ENCODE measurements around the gene P2RX1. TPM values are rescaled to one million over a fixed set of nuclear protein-coding genes. Genes with fewer than 3 reads are reported as not detected.

P2RX1 gene
- total and polyA plus RNA-seq, 2 experiments from 2014 or later, result 0.31 to 2.2 TPM

DNA sequence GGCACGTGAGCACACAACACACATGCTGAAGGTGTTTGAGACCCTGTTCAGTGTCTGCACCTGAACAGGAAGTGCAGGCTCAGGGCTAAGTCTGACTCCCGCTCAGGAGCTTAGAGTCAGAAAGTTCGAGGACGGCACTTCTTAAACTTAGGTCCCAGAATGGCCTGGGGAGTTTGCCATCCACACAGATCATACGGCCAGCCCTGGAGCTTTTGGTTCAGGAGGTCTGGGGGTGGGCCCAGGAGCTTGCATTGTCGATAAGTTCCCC is 19.4 kb downstream of the P2RX1 start:
- H3K36me3 Mint-ChIP-seq (ENCODE audit: low read depth), result no peaks in the 10 kb centered on the region; the same call in 2 of the 3 replicates
- H3K4me1 Mint-ChIP-seq, result peaks cover 12% of the 10 kb centered on the region
- no peak overlapping the region for H3K4me3 Mint-ChIP-seq
- peaks cover 16% of the 10 kb centered on the region for H3K27me3 Mint-ChIP-seq (ENCODE audit: insufficient read depth, low read depth, poor library complexity)
- H3K4me3 ChIP-seq, result no peak overlapping the region
- no peaks in the 10 kb centered on the region for H3K27me3 ChIP-seq (ENCODE audit: insufficient read depth)
- peaks cover 6% of the 10 kb centered on the region for H3K4me1 ChIP-seq (ENCODE audit: insufficient read depth)
- H3K27ac Mint-ChIP-seq, result no peak overlapping the region
- DNase-seq (ENCODE audit: low spot score) (no peak), ATAC-seq (no peak)
- H4K20me1 ChIP-seq (replicated peaks; ENCODE audit: insufficient read depth), result no peaks in the 10 kb centered on the region
- H3K27ac ChIP-seq (ENCODE audit: low read depth), result no peak overlapping the region
- no peaks in the 10 kb centered on the region for H3K79me2 ChIP-seq (replicated peaks; ENCODE audit: insufficient read depth)
- peaks cover 3% of the 10 kb centered on the region; the same call in 1 of the 3 replicates for H3K9me3 Mint-ChIP-seq
- TF ChIP-seq NANOG (IDR thresholded peaks at IDR 0.05; ENCODE audit: borderline replicate concordance) (no peak), JUNB (IDR thresholded peaks at IDR 0.05; ENCODE audit: unreplicated experiment) (no peak), STAT1 (IDR thresholded peaks at IDR 0.05; ENCODE audit: unreplicated experiment) (no peak), POLR2AphosphoS5 (IDR thresholded peaks at IDR 0.05; ENCODE audit: low read depth) (no peak)
- H3F3A ChIP-seq (replicated peaks; ENCODE audit: low read depth), result peaks cover 6% of the 10 kb centered on the region; the same call in 1 of the 2 replicates
- H3K36me3 ChIP-seq (ENCODE audit: insufficient read depth), result no peaks in the 10 kb centered on the region
- H3K4me2 ChIP-seq, result no peak overlapping the region
- no peak overlapping the region for H2AFZ ChIP-seq
- H3K9me2 ChIP-seq (ENCODE audit: insufficient read depth), result no peaks in the 10 kb centered on the region

DNA sequence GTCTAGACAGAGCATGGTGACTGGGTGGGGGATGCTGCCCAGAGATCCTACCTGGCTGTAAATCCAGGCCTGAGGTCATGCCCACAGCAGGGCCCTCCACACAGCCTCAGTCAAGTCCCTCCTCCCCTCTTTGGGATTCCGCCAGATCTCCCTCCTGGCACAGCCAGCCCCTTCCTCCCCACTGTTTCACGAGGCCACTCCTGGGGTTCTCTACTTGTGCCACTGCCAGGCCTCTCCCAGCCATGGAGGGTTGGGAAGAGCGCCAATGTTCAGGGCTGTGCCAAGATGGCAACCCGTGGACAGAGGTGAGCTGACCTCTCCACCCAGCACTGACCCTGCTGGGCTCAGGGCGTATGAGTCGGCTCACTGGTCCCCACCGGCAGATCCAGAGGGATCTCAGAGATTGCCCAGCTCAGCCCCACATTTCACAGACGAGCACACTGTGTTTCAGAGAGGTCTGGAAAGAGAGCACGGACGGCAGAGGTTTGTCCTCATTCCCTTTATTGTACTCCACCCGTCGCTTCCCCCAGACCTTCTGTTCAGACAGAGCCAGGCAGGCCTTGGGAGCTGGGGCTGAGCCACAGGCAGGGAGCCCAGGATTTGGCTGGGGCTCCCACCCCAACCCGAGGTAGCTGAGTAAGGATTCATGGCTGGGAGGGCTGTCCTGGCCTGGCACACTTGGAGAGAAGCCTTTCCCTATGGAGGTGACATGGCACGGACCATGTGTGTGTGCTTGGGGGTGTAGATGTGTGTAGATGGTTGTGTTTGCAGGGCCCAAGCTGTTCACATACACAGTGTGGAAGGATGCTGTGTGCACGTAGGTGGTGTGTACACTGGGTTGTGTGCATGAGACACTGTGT is 19.9 kb downstream of the P2RX1 start:
- Histone ChIP-seq H3K36me3 (ENCODE audit: insufficient read depth) (no peaks in the 10 kb centered on the region), H3F3A (replicated peaks; ENCODE audit: low read depth) (peaks cover 8% of the 10 kb centered on the region; the same call in 1 of the 2 replicates), H3K4me3 (no peak overlapping the region), H2AFZ (no peak overlapping the region), H3K79me2 (replicated peaks; ENCODE audit: insufficient read depth) (no peaks in the 10 kb centered on the region), H3K4me1 (ENCODE audit: insufficient read depth) (peaks cover 11% of the 10 kb centered on the region), H3K27me3 (ENCODE audit: insufficient read depth) (no peaks in the 10 kb centered on the region), H3K4me2 (no peak overlapping the region), H3K27ac (ENCODE audit: low read depth) (no peak overlapping the region), H4K20me1 (replicated peaks; ENCODE audit: insufficient read depth) (no peaks in the 10 kb centered on the region), H3K9me2 (ENCODE audit: insufficient read depth) (no peaks in the 10 kb centered on the region)
- ATAC-seq (no peak), DNase-seq (ENCODE audit: low spot score) (no peak)
- Mint-ChIP-seq H3K27me3 (ENCODE audit: insufficient read depth, low read depth, poor library complexity) (peaks cover 22% of the 10 kb centered on the region), H3K4me3 (no peak overlapping the region), H3K4me1 (peaks cover 16% of the 10 kb centered on the region), H3K36me3 (ENCODE audit: low read depth) (no peaks in the 10 kb centered on the region; the same call in 2 of the 3 replicates), H3K9me3 (peaks cover 3% of the 10 kb centered on the region; the same call in 1 of the 3 replicates), H3K27ac (no peak overlapping the region)
- TF ChIP-seq, protein P1, sequence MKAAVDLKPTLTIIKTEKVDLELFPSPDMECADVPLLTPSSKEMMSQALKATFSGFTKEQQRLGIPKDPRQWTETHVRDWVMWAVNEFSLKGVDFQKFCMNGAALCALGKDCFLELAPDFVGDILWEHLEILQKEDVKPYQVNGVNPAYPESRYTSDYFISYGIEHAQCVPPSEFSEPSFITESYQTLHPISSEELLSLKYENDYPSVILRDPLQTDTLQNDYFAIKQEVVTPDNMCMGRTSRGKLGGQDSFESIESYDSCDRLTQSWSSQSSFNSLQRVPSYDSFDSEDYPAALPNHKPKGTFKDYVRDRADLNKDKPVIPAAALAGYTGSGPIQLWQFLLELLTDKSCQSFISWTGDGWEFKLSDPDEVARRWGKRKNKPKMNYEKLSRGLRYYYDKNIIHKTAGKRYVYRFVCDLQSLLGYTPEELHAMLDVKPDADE (IDR thresholded peaks at IDR 0.05), result no peak
- TF ChIP-seq CREB1 (CRISPR knock-in tag; IDR thresholded peaks at IDR 0.05; ENCODE audit: low read depth), result no peak
- TF ChIP-seq, protein P2, sequence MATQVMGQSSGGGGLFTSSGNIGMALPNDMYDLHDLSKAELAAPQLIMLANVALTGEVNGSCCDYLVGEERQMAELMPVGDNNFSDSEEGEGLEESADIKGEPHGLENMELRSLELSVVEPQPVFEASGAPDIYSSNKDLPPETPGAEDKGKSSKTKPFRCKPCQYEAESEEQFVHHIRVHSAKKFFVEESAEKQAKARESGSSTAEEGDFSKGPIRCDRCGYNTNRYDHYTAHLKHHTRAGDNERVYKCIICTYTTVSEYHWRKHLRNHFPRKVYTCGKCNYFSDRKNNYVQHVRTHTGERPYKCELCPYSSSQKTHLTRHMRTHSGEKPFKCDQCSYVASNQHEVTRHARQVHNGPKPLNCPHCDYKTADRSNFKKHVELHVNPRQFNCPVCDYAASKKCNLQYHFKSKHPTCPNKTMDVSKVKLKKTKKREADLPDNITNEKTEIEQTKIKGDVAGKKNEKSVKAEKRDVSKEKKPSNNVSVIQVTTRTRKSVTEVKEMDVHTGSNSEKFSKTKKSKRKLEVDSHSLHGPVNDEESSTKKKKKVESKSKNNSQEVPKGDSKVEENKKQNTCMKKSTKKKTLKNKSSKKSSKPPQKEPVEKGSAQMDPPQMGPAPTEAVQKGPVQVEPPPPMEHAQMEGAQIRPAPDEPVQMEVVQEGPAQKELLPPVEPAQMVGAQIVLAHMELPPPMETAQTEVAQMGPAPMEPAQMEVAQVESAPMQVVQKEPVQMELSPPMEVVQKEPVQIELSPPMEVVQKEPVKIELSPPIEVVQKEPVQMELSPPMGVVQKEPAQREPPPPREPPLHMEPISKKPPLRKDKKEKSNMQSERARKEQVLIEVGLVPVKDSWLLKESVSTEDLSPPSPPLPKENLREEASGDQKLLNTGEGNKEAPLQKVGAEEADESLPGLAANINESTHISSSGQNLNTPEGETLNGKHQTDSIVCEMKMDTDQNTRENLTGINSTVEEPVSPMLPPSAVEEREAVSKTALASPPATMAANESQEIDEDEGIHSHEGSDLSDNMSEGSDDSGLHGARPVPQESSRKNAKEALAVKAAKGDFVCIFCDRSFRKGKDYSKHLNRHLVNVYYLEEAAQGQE (IDR thresholded peaks at IDR 0.05; ENCODE audit: unreplicated experiment), result no peak
- no peak for TF ChIP-seq EZH2phosphoT487 (IDR thresholded peaks at IDR 0.05; ENCODE audit: unreplicated experiment)
- TF ChIP-seq, protein P3, sequence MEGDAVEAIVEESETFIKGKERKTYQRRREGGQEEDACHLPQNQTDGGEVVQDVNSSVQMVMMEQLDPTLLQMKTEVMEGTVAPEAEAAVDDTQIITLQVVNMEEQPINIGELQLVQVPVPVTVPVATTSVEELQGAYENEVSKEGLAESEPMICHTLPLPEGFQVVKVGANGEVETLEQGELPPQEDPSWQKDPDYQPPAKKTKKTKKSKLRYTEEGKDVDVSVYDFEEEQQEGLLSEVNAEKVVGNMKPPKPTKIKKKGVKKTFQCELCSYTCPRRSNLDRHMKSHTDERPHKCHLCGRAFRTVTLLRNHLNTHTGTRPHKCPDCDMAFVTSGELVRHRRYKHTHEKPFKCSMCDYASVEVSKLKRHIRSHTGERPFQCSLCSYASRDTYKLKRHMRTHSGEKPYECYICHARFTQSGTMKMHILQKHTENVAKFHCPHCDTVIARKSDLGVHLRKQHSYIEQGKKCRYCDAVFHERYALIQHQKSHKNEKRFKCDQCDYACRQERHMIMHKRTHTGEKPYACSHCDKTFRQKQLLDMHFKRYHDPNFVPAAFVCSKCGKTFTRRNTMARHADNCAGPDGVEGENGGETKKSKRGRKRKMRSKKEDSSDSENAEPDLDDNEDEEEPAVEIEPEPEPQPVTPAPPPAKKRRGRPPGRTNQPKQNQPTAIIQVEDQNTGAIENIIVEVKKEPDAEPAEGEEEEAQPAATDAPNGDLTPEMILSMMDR (conservative IDR thresholded peaks at IDR 0.05; ENCODE audit: low read depth in 2 of 2), result no peak
- no peak for TF ChIP-seq ZNF114 (CRISPR knock-in tag; IDR thresholded peaks at IDR 0.05)
- TF ChIP-seq STAT1 (IDR thresholded peaks at IDR 0.05; ENCODE audit: unreplicated experiment), result no peak
